HepG2 (cell line): Measurements from ENCODE around the gene ZNF558. TPM values are rescaled to one million over a fixed set of nuclear protein-coding genes. Genes with fewer than 3 reads are reported as not detected.

ENCODE experiments used
- CEBPG ChIP-seq: IDR thresholded peaks from 2 replicates; pipeline ENCODE4 v1.6.1; 2016
- CHD2 ChIP-seq: IDR thresholded peaks from 2 replicates; pipeline ENCODE4 v1.6.1; 2011; ENCODE audit warnings: low read depth, low read length, improper control_type of control experiment
- FOXC1 ChIP-seq: sonication (generic); formaldehyde crosslinking; IDR thresholded peaks from 2 replicates; pipeline ENCODE4 v1.8.0; 2022; ENCODE audit warnings: mild to moderate bottlenecking, missing genetic modification reagents, borderline replicate concordance
- FOXM1 ChIP-seq: sonication (generic); formaldehyde crosslinking; IDR thresholded peaks from 2 replicates; pipeline ENCODE4 v1.5.0; 2020; ENCODE audit warnings: missing genetic modification reagents
- HNF4A ChIP-seq: sonication (generic); formaldehyde crosslinking; IDR thresholded peaks from 2 replicates; pipeline ENCODE4 v1.4.0; 2020; ENCODE audit warnings: missing genetic modification reagents
- SOX6 ChIP-seq, 2 experiments: fragments of 450-650 bp in 1 of 2; sonication (generic) in 1 of 2; formaldehyde crosslinking in 1 of 2; IDR thresholded peaks; 2 replicates each; pipeline versions ENCODE4 v1.4.0 to v1.6.1; 2017 to 2020; ENCODE audit warnings: antibody characterized with exemption in 1 of 2, mild to moderate bottlenecking in 1 of 2, missing genetic modification reagents in 1 of 2
- SRSF1 ChIP-seq: fragments of 200-400 bp; formaldehyde crosslinking; optimal IDR thresholded peaks from 2 replicates; pipeline ENCODE3; 2017; ENCODE audit warnings: mild to moderate bottlenecking, low read depth, low read length, moderate library complexity
- SSRP1 ChIP-seq: IDR thresholded peaks from 2 replicates; pipeline ENCODE4 v1.6.1; 2016; ENCODE audit warnings: control low read depth
- TFAP4 ChIP-seq: sonication (generic); IDR thresholded peaks from 2 replicates; pipeline ENCODE4 v1.6.1; 2016; ENCODE audit warnings: low read depth, borderline replicate concordance
- ZNF124 ChIP-seq: sonication (generic); formaldehyde crosslinking; IDR thresholded peaks from 2 replicates; pipeline ENCODE4 v1.4.0; 2020; ENCODE audit warnings: missing genetic modification reagents
- ZNF235 ChIP-seq: sonication (generic); formaldehyde crosslinking; IDR thresholded peaks from 2 replicates; pipeline ENCODE4 v1.8.1; 2023; ENCODE audit warnings: mild to moderate bottlenecking, missing genetic modification reagents, borderline replicate concordance
- ZNF513 ChIP-seq: sonication (generic); formaldehyde crosslinking; conservative IDR thresholded peaks from 2 replicates; pipeline ENCODE4 v1.5.0; 2020; ENCODE audit warnings: missing genetic modification reagents
- ZNF678 ChIP-seq: sonication (generic); formaldehyde crosslinking; IDR thresholded peaks from 2 replicates; pipeline ENCODE4 v1.4.0; 2020; ENCODE audit warnings: mild to moderate bottlenecking, missing genetic modification reagents
- ZNF720 ChIP-seq: sonication (generic); formaldehyde crosslinking; IDR thresholded peaks from 2 replicates; pipeline ENCODE4 v1.4.0; 2020; ENCODE audit warnings: missing genetic modification reagents
- ZNF724P ChIP-seq: sonication (generic); formaldehyde crosslinking; IDR thresholded peaks from 2 replicates; pipeline ENCODE4 v1.8.0; 2022; ENCODE audit warnings: missing genetic modification reagents, borderline replicate concordance
- ZNF775 ChIP-seq: sonication (generic); formaldehyde crosslinking; IDR thresholded peaks from 2 replicates; pipeline ENCODE4 v1.4.0; 2020; ENCODE audit warnings: missing genetic modification reagents, mild to moderate bottlenecking, moderate library complexity, borderline replicate concordance
- ZSCAN22 ChIP-seq: sonication (generic); formaldehyde crosslinking; IDR thresholded peaks from 2 replicates; pipeline ENCODE4 v1.4.0; 2020; ENCODE audit warnings: mild to moderate bottlenecking, missing genetic modification reagents
- polyA plus RNA-seq, 8 experiments: library from polyadenylated mRNA; depleted of rRNA in 3 of 8; stranded (reverse) in 7 of 8; unstranded in 1 of 8; fragments of >200 nt; fragmentation: Illumina TruSeq in 4 of 8; extraction: Trizol in 4 of 8; gene quantifications; 2 replicates each; pipeline versions ENCODE4 v1.2.1 to v1.2.3, GENCODE V29; 2011 to 2016; ENCODE audit warnings: low read depth in 4 of 8, missing spikeins in 1 of 8, mixed read lengths in 1 of 8; ENCODE audit not compliant: insufficient read depth in 1 of 8
- total RNA-seq, 5 experiments: library from RNA; depleted of rRNA; stranded (reverse); fragments of >200 nt; fragmentation: Illumina TruSeq; extraction: Trizol; gene quantifications; 2 replicates each; pipeline ENCODE4 v1.2.3, GENCODE V29; 2016; ENCODE audit warnings: low read depth in 1 of 5
- TF ChIP-seq, protein P1 (sequence below): sonication (generic); formaldehyde crosslinking; IDR thresholded peaks from 2 replicates; pipeline ENCODE4 v1.9.0; 2021; ENCODE audit warnings: missing genetic modification reagents, mild to moderate bottlenecking, borderline replicate concordance
- TF ChIP-seq, protein P2 (sequence below): sonication (generic); formaldehyde crosslinking; IDR thresholded peaks from 2 replicates; pipeline ENCODE4 v1.5.0; 2020; ENCODE audit warnings: missing genetic modification reagents
- TF ChIP-seq, protein P3 (sequence below): sonication (generic); formaldehyde crosslinking; IDR thresholded peaks from 2 replicates; pipeline ENCODE4 v1.4.0; 2020; ENCODE audit warnings: missing genetic modification reagents, mild to moderate bottlenecking, borderline replicate concordance
- TF ChIP-seq, protein P4 (sequence below): IDR thresholded peaks from 2 replicates; pipeline ENCODE4 v1.6.1; 2016; ENCODE audit warnings: control low read depth

The ZNF558 gene
- total and polyA plus RNA-seq, 2 of the 13 experiments (the other 11 are each of a cell fraction or from before 2014, with no cell fraction given) = 9.5 to 10.8 TPM

DNA sequence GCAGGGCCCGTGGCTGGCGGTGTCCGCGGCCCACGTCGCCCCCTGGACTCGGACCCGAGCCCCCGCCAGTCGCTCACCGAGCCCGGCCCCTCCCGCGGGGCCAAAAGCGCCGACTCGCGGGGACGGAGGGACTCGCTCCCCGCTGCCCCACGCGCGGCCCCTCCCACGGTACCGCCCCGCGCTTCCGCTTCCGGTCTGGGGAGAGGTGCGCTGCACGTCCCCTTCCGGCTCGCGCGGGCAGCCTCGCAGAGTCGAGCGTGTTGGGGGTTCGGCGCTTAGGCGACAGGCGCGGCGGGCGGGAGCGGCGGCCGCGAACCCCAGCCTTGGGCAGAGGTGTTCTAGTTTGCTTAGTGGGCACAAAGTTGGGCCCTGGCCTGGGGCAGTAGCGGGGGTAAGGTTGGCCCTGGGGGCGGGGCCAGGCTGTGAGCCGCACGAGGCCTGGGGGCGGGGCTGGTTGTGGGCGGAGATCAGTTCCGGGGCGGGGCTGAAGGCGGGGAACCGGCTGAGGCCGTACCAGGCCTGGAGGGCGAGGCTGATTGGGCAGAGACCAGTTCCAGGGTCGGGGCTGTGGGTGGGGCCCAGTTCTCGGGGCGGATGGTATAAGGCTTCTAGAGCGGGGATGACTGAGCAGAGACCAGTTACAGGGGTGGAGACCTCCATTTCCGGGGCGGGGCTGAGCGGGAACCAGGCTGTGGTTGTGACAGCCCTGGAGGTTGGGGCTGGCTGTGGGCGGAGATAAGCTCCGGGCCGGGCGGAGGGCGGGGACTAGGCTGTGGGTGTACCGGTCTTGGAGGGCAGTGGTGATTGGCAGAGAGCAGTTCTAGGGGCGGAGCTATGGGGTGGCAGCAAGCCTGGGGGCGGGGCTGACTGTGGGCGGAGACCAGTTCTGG is at the start of gene ZNF558, which contains the start of gene MBD3L1 (continued):
- no peak for TF ChIP-seq ZNF775 (CRISPR knock-in tag)
- TF ChIP-seq FOXM1 (CRISPR knock-in tag) = no peak
- TF ChIP-seq SOX6 (IDR thresholded peaks at IDR 0.05) = no peak
- no peak for TF ChIP-seq SOX6 (CRISPR knock-in tag; IDR thresholded peaks at IDR 0.05)
- TF ChIP-seq CHD2 = no peak
- TF ChIP-seq SRSF1 = no peak
- no peak for TF ChIP-seq CEBPG (CRISPR knock-in tag)
- no peak for TF ChIP-seq FOXC1 (CRISPR knock-in tag)
- no peak for TF ChIP-seq ZNF513 (CRISPR knock-in tag)
- TF ChIP-seq HNF4A = no peak
- no peak for TF ChIP-seq ZNF124 (CRISPR knock-in tag)
- TF ChIP-seq ZNF724P (CRISPR knock-in tag) = no peak
- no peak for TF ChIP-seq ZSCAN22 (CRISPR knock-in tag)
- no peak for TF ChIP-seq ZNF678 (CRISPR knock-in tag)
- TF ChIP-seq TFAP4 = no peak
- TF ChIP-seq SSRP1 = no peak
- TF ChIP-seq, protein P1, sequence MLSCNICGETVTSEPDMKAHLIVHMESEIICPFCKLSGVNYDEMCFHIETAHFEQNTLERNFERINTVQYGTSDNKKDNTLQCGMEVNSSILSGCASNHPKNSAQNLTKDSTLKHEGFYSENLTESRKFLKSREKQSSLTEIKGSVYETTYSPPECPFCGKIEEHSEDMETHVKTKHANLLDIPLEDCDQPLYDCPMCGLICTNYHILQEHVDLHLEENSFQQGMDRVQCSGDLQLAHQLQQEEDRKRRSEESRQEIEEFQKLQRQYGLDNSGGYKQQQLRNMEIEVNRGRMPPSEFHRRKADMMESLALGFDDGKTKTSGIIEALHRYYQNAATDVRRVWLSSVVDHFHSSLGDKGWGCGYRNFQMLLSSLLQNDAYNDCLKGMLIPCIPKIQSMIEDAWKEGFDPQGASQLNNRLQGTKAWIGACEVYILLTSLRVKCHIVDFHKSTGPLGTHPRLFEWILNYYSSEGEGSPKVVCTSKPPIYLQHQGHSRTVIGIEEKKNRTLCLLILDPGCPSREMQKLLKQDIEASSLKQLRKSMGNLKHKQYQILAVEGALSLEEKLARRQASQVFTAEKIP (CRISPR knock-in tag) = no peak
- no peak for TF ChIP-seq ZNF235 (CRISPR knock-in tag)
- TF ChIP-seq, protein P2, sequence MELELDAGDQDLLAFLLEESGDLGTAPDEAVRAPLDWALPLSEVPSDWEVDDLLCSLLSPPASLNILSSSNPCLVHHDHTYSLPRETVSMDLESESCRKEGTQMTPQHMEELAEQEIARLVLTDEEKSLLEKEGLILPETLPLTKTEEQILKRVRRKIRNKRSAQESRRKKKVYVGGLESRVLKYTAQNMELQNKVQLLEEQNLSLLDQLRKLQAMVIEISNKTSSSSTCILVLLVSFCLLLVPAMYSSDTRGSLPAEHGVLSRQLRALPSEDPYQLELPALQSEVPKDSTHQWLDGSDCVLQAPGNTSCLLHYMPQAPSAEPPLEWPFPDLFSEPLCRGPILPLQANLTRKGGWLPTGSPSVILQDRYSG = no peak
- TF ChIP-seq, protein P3, sequence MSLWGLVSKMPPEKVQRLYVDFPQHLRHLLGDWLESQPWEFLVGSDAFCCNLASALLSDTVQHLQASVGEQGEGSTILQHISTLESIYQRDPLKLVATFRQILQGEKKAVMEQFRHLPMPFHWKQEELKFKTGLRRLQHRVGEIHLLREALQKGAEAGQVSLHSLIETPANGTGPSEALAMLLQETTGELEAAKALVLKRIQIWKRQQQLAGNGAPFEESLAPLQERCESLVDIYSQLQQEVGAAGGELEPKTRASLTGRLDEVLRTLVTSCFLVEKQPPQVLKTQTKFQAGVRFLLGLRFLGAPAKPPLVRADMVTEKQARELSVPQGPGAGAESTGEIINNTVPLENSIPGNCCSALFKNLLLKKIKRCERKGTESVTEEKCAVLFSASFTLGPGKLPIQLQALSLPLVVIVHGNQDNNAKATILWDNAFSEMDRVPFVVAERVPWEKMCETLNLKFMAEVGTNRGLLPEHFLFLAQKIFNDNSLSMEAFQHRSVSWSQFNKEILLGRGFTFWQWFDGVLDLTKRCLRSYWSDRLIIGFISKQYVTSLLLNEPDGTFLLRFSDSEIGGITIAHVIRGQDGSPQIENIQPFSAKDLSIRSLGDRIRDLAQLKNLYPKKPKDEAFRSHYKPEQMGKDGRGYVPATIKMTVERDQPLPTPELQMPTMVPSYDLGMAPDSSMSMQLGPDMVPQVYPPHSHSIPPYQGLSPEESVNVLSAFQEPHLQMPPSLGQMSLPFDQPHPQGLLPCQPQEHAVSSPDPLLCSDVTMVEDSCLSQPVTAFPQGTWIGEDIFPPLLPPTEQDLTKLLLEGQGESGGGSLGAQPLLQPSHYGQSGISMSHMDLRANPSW (CRISPR knock-in tag) = no peak
- TF ChIP-seq, protein P4, sequence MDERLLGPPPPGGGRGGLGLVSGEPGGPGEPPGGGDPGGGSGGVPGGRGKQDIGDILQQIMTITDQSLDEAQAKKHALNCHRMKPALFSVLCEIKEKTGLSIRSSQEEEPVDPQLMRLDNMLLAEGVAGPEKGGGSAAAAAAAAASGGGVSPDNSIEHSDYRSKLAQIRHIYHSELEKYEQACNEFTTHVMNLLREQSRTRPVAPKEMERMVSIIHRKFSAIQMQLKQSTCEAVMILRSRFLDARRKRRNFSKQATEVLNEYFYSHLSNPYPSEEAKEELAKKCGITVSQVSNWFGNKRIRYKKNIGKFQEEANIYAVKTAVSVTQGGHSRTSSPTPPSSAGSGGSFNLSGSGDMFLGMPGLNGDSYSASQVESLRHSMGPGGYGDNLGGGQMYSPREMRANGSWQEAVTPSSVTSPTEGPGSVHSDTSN = no peak
- TF ChIP-seq ZNF720 = no peak
